Epithelial cell of proximal tubule (primary cell): Measurements from ENCODE around the gene RBPJ. TPM values are rescaled to one million over a fixed set of nuclear protein-coding genes. Genes with fewer than 3 reads are reported as not detected.

Experiments used
- DNase-seq: peaks from one replicate; pipeline ENCODE4 v3.0.0-alpha.2; 2011; ENCODE audit warnings: low read depth
- H3K4me3 ChIP-seq: 2 replicates; pipeline ENCODE4 v1.5.1; 2011; ENCODE audit warnings: low read depth, mild to moderate bottlenecking, low read length
- CTCF ChIP-seq: conservative IDR thresholded peaks from 2 replicates; pipeline ENCODE4 v1.5.1; 2012; ENCODE audit warnings: low read depth, mild to moderate bottlenecking, low read length
- total RNA-seq: library from RNA; depleted of rRNA; stranded (reverse); fragments of >200 nt; gene quantifications from 2 replicates; pipeline ENCODE4 v1.2.3, GENCODE V29; 2015

Gene RBPJ
- total RNA-seq, 1 donor from 2014 or later, result 76.0 TPM

DNA sequence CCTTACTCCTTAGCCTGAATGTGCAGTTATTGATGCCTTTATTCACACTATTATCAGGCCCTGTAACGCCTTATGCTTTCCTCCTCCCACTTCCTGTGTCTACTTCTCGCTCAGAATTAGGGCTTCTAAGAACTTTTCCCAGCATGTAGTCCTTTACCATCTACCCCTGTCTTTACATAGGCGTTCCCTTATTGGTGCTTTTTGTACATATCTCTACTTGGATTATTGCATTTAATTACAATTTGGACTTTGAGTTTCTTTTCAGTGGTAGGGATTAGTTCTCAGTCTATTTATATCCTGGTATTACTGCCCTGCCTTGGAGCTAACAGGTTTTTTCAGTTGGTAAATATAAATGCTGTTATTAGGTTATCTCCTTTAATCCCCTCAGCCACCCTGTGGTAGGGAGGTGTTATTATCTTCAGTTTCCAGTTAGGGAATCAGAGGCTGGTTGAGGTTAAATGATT lies 84.0 kb downstream of the RBPJ start:
- TF ChIP-seq CTCF, result no peak
- DNase-seq, result no peak

GRCh38 chr4:26406346-26406975 lies 85.6 kb downstream of the RBPJ start:
- no peak for DNase-seq
- TF ChIP-seq CTCF, result no peak
- H3K4me3 ChIP-seq, result no peak overlapping the region

More for the DNA sequence above, 84.0 kb downstream of the RBPJ start:
- no peak overlapping the region for H3K4me3 ChIP-seq

GRCh38 chr4:26407476-26407875 lies 86.7 kb downstream of the RBPJ start:
- no peak for DNase-seq
- H3K4me3 ChIP-seq, result no peak overlapping the region
- TF ChIP-seq CTCF, result no peak

DNA sequence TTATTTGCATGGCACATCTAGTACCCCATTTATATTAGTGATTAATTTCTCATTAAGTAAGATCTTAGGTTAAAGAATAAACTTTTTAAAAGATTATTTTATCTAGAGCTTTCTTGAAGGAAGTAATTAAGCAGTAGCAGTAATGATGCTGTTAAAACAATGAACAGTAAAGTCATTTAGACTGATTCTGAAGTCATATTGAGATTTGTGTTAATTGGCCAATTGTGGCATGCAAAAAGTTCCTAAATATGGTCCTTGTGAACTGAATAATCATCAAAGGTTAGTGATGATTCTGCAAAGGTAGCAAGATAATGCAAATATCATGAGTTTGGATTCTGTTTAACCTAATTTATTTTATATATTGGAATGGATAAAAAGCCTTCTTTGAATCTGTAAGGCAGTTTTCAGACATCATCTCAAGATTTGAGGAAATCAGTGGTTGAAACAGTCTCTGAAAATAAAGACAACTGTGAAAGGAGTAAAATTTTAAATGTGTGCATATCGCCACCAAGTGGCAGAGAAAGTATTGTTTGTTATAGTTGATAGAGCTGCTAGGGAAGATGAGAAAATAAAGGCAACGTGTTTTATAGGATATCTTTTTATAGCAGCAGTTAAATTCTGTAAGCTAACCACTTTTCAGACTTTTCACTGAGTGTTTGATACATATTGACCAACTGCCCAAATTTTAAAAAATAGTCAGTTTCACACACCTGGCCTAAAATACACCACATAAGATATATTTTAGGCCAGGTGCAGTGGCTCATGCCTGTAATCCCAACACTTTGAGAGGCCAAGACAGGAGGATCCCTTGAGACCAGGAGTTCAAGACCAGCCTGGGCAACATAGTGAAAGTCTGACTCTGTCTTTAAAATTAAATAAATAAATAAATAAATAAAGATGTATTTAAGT lies 89.8 kb downstream of the RBPJ start:
- peak; percentile 64 for TF ChIP-seq CTCF
- peak; percentile 18 for DNase-seq

DNA sequence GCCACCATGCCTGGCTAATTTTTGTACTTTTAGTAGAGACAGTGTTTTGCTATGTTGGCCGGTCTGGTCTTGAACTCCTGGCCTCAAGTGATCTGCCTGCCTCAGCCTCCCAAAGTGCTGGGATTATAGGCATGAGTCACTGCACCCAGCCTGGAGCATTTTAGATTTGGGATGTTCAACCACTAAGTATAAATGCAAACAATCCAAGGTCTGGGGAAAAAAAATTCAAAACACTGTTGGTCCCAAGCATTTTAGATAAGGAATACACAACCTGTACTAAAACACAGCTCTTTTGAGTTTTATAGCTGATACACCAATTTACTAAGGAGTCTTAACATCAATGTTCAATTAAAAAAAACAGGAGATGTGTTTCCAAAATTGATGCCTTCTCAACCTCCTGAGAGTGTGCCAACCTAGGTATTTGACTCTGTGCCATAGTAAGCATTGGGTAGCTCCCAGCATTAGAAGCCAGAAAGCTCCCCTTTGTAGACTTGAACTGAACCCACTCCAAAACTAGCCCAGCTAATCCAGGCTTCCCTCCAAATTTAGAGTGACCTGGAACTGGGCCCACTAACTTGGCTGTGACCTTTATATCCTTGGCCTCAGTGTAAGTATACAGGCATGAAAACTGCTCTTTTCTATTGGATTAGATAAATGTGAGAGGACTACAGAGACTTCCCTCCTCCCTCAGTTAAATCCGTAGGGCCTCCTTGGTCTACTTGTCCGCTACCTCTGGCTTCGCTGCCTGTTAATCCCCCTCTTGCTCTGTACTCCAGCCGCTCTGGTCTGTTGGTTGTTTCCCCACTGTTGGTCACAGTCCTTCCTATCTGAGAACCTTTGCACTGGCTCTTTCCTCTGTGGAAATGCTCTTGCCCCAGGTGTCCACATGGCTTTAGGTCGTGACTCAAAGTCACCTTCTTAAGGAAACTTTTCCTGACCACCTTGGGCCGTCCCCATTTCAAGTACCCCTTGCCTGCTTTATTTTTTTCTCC lies 91.9 kb downstream of the RBPJ start:
- TF ChIP-seq CTCF, result no peak
- no peak for DNase-seq
- H3K4me3 ChIP-seq, result no peak overlapping the region

More for the DNA sequence above, 89.8 kb downstream of the RBPJ start:
- H3K4me3 ChIP-seq, result no peak overlapping the region

- no peak for TF ChIP-seq CTCF
- no peak overlapping the region for H3K4me3 ChIP-seq
- no peak for DNase-seq
Observed at GRCh38 chr4:26413582-26413981, 92.8 kb downstream of the RBPJ start.
